GM19193 (cell line): Measurements from ENCODE around the gene PIGU.

Experiments used
- POLR2A ChIP-seq: IDR thresholded peaks from 4 replicates; pipeline ENCODE4 v1.6.1; 2011; ENCODE audit not compliant: insufficient read depth, insufficient read length; ENCODE audit errors: extremely low read depth

PIGU gene

GRCh38 chr20:34636648-34637047, 40.2 kb downstream of the PIGU start:
- TF ChIP-seq POLR2A, result no peak

DNA sequence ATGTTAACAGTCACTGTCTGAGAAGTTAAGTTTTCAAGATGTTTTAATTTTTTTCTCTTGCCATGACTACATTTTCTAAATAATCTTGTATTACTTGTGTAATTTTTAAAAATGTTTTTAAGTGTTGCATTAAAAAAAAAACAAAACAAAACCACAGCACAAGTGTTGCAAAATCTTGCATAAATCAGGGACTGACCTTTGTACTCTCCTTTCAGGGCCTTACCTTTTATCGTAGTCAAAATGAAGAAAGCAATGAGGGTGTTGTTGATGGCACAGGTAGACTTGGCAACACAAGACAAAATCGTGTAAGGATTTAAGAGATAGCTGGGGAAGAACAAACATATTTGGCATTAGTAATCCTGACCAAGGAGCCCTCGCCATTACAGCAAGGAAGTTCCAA, 42.5 kb downstream of the PIGU start:
- TF ChIP-seq POLR2A, result no peak

DNA sequence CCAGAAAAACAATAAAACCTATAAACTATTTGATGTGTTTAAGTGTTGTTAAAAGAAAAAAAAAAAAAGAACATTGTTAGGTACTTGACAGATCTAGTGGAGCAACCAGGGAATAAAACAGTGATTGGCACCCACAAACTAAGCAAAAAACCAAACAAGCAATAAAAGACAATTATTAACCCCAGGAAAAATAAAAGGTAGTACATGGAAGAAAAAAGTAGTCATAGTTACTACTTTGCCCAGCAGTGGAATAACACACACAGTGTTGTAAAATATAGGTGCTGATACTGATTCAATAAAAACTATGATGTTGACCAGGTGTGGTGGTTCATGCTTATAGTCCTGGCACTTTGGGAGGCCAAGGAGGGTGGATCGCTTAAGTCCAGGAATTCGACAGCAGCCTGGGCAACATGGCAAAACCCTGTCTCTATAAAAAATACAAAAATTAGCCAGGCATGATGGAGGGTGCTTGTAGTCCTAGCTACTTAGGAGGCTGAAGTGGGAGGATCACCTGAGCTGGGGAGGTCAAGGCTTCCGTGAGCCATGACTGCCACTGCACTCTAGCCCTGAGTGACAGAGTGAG, 43.9 kb downstream of the PIGU start:
- TF ChIP-seq POLR2A, result no peak

GRCh38 chr20:34629904-34630303, 47.0 kb downstream of the PIGU start:
- TF ChIP-seq POLR2A, result no peak

DNA sequence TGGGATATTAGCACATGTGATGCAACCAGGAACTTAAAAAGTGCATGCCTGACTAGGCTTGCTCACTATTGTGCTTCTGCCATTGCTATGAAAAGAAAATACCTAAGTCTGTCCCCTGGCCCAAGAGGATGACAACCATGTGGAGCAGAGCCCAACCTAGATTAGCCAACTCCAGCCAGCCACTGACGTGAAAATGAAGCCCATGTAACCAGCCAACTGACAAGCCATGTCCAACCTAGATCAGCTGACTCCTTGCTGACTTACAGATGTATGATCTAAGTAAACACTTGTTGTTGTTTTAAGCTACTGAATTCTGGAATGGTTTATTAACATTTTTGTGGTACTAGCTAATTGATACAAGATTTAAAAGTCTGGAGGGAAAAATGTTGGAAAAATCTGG, 47.5 kb downstream of the PIGU start:
- no peak for TF ChIP-seq POLR2A

GRCh38 chr20:34628026-34628425, 48.9 kb downstream of the PIGU start:
- no peak for TF ChIP-seq POLR2A

DNA sequence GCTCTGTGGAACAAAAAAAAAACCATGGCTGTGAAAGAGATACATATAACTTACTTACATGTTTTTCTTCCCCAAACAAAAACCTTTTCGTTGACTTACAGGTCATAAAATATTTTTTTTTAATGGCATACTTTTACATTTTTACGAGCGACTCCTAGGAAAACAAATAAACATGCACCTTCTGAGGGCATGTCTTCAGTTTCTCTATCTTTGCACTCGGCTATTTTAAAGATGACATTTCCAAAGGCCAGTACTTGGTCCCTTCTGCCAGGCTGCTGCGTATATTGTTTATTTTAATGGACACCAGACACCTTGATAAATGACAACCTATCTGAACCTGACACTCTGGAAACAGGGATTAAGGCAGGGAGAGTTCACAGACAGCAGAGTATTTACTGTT, 49.4 kb downstream of the PIGU start:
- TF ChIP-seq POLR2A, result no peak

GRCh38 chr20:34626992-34627391, 49.9 kb downstream of the PIGU start:
- no peak for TF ChIP-seq POLR2A

DNA sequence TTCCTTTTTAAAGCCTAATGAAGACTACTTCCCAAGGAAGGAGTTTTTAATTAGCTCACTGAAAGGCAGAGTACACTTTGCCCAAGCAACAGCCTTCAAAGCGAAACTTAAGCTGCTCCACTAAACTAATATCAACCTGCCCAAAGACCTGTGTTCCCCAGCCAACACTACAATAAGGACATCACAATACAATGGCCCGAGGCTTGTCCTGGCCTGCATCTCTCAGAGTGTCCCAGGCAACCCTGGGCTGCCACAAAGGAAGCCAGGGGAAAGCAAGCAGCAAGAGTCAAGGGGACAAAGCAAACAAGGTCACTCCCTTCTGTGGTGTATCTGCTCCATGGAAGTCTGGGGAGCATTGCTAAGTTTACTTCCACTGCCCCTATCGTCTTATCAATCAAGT, 52.3 kb downstream of the PIGU start:
- no peak for TF ChIP-seq POLR2A

- TF ChIP-seq POLR2A, result no peak
Observed at GRCh38 chr20:34622821-34623451, 54.0 kb downstream of the PIGU start.

- TF ChIP-seq POLR2A, result no peak
Observed at GRCh38 chr20:34621383-34622367, 55.2 kb downstream of the PIGU start.

DNA sequence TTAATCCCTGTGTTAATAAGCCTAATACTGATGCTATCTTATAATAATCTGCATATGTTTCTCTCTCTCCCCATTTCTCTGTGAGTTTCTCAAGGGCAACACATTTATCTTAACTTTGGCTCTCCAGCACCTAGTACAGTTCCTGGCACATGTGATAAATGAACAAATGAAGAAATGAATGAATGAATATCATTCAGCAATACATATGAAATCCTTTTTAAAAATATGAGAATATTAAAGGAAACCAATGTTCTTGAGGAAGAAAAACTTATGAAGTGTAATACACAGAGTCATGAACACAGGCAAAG, 55.9 kb downstream of the PIGU start:
- TF ChIP-seq POLR2A, result no peak

DNA sequence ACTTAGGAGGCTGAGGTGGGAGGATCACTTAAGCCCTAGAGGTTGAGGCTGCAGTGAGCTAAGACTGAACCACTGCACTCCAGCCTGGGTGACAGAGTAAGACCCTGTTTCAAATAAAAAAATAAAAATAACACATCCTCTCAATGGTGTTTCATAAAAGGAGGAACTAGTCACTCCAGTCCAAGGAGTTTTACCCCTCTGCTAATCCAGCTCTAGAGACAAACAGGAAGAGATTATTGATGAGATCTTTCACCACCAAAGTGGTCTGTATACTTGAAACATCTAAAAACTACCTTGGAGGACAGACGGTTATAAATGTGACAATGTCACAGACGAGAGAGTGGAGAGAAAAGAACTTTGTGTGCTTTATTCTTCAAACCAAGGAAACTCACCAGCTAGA, 58.2 kb downstream of the PIGU start:
- TF ChIP-seq POLR2A, result no peak

DNA sequence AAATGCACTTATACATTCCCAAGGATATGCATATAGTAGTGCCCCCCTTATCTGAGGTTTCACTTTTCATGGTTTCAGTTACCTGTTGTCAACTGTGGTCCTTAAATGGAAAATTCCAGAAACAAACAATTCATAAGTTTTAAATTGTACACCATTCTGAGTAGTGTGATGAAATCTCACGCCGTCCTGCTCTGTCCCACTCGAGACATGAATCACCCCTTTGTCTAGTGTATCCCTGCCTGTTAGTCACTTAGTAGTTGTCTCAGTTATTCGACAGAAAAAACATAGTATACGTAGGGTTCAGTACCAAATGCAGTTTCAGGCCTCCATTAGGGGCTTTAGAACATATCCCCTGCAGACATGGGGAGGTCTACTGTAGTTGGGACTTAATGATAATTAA, 61.4 kb downstream of the PIGU start:
- no peak for TF ChIP-seq POLR2A

- TF ChIP-seq POLR2A, result no peak
Observed at GRCh38 chr20:34607066-34607465, 69.8 kb downstream of the PIGU start.
